Smooth muscle cell of the brain vasculature (primary cell): Measurements from ENCODE around the gene EPC1.
"Not testable (repeated sequence)": the region's sequence is repeated elsewhere in the genome, so short reads cannot be mapped to it uniquely, and the experiment has no call there.

Source experiments
- DNase-seq: peaks from one replicate; pipeline ENCODE4 v3.0.0-alpha.2; 2012; ENCODE audit warnings: low read depth, low spot score

EPC1 gene

GRCh38 chr10:32234471-32234870 is 112.5 kb downstream of the EPC1 start:
- DNase-seq, result no peak

DNA sequence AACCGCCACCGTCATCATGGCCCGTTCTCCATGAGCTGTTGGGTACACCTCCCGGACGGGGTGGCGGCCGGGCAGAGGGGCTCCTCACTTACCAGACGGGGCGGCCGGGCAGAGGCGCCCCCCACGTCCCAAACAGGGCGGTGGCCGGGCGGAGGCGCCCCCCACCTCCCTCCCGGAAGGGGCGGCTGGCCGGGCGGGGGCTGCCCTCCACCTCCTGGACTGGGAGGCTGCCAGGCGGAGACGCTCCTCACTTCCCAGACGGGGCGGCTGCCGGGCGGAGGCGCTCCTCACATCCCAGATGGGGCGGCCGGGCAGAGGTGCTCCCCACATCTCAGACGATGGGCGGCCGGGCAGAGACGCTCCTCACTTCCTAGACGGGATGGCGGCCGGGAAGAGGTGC is 113.6 kb downstream of the EPC1 start:
- not testable (repeated sequence) for DNase-seq

GRCh38 chr10:32232378-32232777 is 114.6 kb downstream of the EPC1 start:
- no peak for DNase-seq

DNA sequence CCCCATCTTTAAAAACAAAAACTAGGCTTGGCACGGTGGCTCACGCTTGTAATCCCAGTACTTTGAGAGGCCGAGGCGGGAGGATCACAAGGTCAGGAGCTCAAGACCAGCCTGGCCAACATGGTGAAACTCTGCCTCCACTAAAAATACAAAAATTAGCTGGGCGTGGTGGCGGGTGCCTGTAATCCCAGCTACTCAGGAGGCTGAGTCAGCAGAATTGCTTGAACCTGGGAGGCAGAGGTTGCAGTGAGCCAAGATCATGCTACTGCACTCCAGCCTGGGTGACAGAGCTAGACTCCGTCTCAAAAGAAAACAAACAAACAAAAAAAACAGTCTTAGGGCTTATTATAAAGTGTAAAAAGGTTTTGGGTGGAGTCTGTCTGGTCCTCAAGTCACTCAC is 117.2 kb downstream of the EPC1 start:
- DNase-seq, result not testable (repeated sequence)

- DNase-seq, result no peak
Measured at GRCh38 chr10:32229170-32229569, 117.8 kb downstream of the EPC1 start.

- DNase-seq, result no peak
Measured at GRCh38 chr10:32227802-32228201, 119.2 kb downstream of the EPC1 start.

- DNase-seq, result no peak
Measured at GRCh38 chr10:32226624-32227023, 120.3 kb downstream of the EPC1 start.

- no peak for DNase-seq
Measured at GRCh38 chr10:32225976-32226375, 121.0 kb downstream of the EPC1 start.

DNA sequence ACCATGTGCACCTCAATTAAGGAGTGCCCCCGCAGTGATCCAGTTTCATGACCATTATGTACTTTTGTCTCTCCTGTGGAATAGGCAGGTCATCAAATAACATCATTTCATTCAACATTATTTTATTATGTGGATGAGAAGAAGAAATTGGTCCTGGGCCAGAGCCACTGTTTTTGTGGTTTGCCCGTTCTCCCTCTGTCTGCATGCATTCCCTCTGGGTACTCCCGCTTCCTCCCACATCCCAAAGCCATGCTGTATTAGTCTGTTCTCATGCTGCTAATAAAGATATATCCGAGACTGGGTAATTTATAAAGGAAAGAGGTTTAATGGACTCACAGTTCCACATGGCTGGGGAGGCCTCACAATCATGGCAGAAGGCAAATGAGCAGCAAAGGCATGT is 124.6 kb downstream of the EPC1 start:
- not testable (repeated sequence) for DNase-seq

DNA sequence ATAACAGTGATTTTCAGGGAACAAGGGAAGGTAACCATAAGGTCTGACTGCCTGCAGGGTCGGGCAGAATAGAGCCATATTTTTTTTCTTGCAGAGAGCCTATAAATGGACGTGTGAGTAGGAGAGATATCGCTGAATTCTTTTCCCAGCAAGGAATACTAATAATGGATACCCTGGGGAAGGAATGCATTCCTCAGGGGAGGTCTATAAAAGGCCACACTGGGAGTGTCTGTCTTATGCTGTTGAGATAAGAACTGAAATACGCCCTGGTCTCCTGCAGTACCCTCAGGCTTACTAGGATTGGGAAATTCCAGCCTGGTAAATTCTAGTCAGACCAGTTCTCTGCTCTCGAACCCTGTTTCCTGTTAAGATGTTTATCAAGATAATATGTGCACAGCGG is 127.8 kb downstream of the EPC1 start:
- DNase-seq, result not testable (repeated sequence)

GRCh38 chr10:32218206-32219044 is 128.5 kb downstream of the EPC1 start:
- DNase-seq, result not testable (repeated sequence)
